Measurements from ENCODE around the gene ADM2. TPM values are rescaled to one million over a fixed set of nuclear protein-coding genes. Genes with fewer than 3 reads are reported as not detected.
"Not testable (repeated sequence)": the region's sequence is repeated elsewhere in the genome, so short reads cannot be mapped to it uniquely, and the experiment has no call there.

The ADM2 gene
- polyA plus RNA-seq, 1 experiment: 3.1 TPM

GRCh38 chr22:50531546-50531961 lies 50.2 kb downstream of the ADM2 start:
- ChIA-PET POLR2A (interaction anchor here (0.7 to 1.2 kb wide), 2 partner anchors 10 to 46 kb away, joined by 3 read pairs; no protein-coding TSS in a partner anchor), CTCF (no interaction called here)
- no peak for TF ChIP-seq CTCF (IDR thresholded peaks at IDR 0.05; ENCODE audit: low read depth, low read length)
- H3K27me3 ChIP-seq (ENCODE audit: control insufficient read depth, insufficient read depth, low read length): peaks cover 5% of the 10 kb centered on the region
- peak overlapping the region; percentile 53 for H3K4me3 ChIP-seq (ENCODE audit: low read depth, low read length)
- peaks cover 11% of the 10 kb centered on the region; the same call in 1 of the 2 replicates for H3K9me3 ChIP-seq (ENCODE audit: control insufficient read depth, insufficient read depth, low read length)
- no peak for DNase-seq (ENCODE audit: low read depth, low spot score)
- no peak overlapping the region for H3K27ac ChIP-seq (ENCODE audit: low read depth, low read length)

- no peak for DNase-seq (ENCODE audit: low read depth, low spot score)
- TF ChIP-seq CTCF (IDR thresholded peaks at IDR 0.05; ENCODE audit: low read depth, low read length): no peak
- Histone ChIP-seq H3K4me3 (ENCODE audit: low read depth, low read length) (peak overlapping the region; percentile 53), H3K27me3 (ENCODE audit: control insufficient read depth, insufficient read depth, low read length) (peaks cover 5% of the 10 kb centered on the region), H3K9me3 (ENCODE audit: control insufficient read depth, insufficient read depth, low read length) (peaks cover 11% of the 10 kb centered on the region; the same call in 1 of the 2 replicates), H3K27ac (ENCODE audit: low read depth, low read length) (no peak overlapping the region)
- ChIA-PET POLR2A (interaction anchor here (0.6 to 1.3 kb wide), 4 partner anchors 10 to 88 kb away, joined by 3 read pairs; partner anchors contain the start of gene NCAPH2), CTCF (no interaction called here)
Observed at GRCh38 chr22:50531962-50532674, 50.8 kb downstream of the ADM2 start.

- DNase-seq (ENCODE audit: low read depth, low spot score): no peak
- peaks cover 11% of the 10 kb centered on the region; the same call in 1 of the 2 replicates for H3K9me3 ChIP-seq (ENCODE audit: control insufficient read depth, insufficient read depth, low read length)
- peaks cover 5% of the 10 kb centered on the region for H3K27me3 ChIP-seq (ENCODE audit: control insufficient read depth, insufficient read depth, low read length)
- ChIA-PET CTCF (no interaction called here), POLR2A (interaction anchor here (1.3 kb wide), 1 partner anchor 25 kb away, joined by 3 read pairs; the partner anchor contains the start of gene NCAPH2)
- no peak overlapping the region for H3K4me3 ChIP-seq (ENCODE audit: low read depth, low read length)
- H3K27ac ChIP-seq (ENCODE audit: low read depth, low read length): no peak overlapping the region
- no peak for TF ChIP-seq CTCF (IDR thresholded peaks at IDR 0.05; ENCODE audit: low read depth, low read length)
Observed at GRCh38 chr22:50532824-50533796, 51.8 kb downstream of the ADM2 start.

DNA sequence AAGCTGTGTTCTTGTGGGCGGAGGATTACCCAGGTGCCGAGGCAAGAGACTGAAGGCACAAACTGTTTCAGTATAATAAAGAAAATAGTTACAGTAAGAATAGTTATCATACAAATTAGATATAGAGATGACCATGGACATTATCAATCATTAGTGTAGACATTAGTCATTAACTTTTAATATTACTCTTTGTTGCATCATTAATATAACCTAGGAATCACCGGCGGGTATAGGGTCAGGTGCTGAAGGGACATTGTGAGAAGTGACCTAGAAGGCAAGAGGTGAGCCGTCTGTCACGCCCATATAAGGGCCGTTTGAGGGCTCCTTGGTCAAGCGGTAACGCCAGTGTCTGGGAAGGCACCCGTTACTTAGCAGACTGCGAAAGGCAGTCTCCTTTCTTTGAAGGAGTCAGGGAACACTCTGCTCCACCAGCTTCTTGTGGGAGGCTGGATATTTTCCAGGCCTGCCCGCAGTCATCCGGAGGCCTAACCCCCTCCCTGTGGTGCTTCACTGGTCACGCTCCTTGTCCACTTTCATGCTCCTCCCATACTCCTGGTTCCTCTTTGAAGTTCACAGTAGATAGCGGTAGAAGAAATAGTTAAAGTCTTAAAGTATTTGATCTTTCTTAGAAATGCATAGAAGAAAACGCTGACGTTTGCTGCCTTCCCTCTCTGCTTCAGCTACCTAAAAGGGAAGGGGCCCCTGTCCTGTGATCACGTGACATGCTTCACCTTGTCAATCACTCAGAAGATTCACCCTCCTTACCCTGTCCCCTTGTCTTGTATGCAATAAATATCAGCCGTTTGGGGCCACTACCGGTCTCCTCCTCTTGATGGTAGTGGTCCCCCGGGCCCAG lies 52.7 kb downstream of the ADM2 start:
- POLR2A ChIA-PET; H3K27me3 ChIP-seq (ENCODE audit: control insufficient read depth, insufficient read depth, low read length); H3K27ac ChIP-seq (ENCODE audit: low read depth, low read length); H3K4me3 ChIP-seq (ENCODE audit: low read depth, low read length); CTCF ChIA-PET; DNase-seq (ENCODE audit: low read depth, low spot score): not testable (repeated sequence)
- H3K9me3 ChIP-seq (ENCODE audit: control insufficient read depth, insufficient read depth, low read length): peaks cover 11% of the 10 kb centered on the region; the same call in 1 of the 2 replicates

DNA sequence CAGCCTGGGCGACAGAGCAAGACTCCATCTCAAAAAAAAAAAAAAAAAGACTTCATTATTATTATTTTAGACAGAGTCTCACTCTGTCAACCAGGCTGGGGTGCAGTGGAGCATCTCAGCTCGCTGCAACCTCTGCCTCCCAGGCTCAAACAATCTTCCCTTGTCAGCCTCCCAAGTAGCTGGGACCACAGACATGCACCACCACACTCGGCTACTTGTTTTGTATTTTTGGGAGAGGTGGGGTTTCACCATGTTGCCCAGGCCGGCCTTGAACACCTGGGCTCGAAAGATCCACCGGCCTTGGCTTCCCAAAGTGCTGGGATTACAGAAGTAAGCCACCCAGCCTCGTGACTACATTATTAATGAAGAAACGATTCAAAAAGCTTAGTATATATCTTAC lies 53.8 kb downstream of the ADM2 start:
- no peak for TF ChIP-seq CTCF (IDR thresholded peaks at IDR 0.05; ENCODE audit: low read depth, low read length)
- DNase-seq (ENCODE audit: low read depth, low spot score): no peak
- Histone ChIP-seq H3K4me3 (ENCODE audit: low read depth, low read length) (no peak overlapping the region), H3K27ac (ENCODE audit: low read depth, low read length) (no peak overlapping the region), H3K9me3 (ENCODE audit: control insufficient read depth, insufficient read depth, low read length) (peaks cover 4% of the 10 kb centered on the region; the same call in 1 of the 2 replicates), H3K27me3 (ENCODE audit: control insufficient read depth, insufficient read depth, low read length) (peaks cover 5% of the 10 kb centered on the region)
- ChIA-PET POLR2A (interaction anchor here (0.7 to 0.8 kb wide), 2 partner anchors 27 to 40 kb away, joined by 3 to 7 read pairs; partner anchors contain the start of genes LMF2 and NCAPH2), CTCF (interaction anchor here (1.9 to 2.0 kb wide), 2 partner anchors 9 to 28 kb away, joined by 7 to 8 read pairs; partner anchors contain the start of genes SCO2 and SYCE3)
